CD4-positive, CD25-positive, alpha-beta regulatory T cell (primary cell): ENCODE results near the gene PIK3R6. TPM values are rescaled to one million over a fixed set of nuclear protein-coding genes. Genes with fewer than 3 reads are reported as not detected.

Experiments
- ATAC-seq, 2 donors: fragments of 150-1000 bp; cut with Tn5 transposase; one replicate each; pipeline ENCODE4 v1.10.0; 2021; ENCODE audit warnings: low read depth in 2 of 2, moderate number of reproducible peaks in 2 of 2, moderate library complexity in 1 of 2
- DNase-seq, 3 donors: peaks; one replicate each; pipeline versions ENCODE4 v3.0.0 to v3.0.0-alpha.2; 2012 to 2022; ENCODE audit warnings: mixed read lengths in 1 of 3
- H3K27ac ChIP-seq: one replicate; pipeline ENCODE4 v1.7.0; 2013; ENCODE audit warnings: mild to moderate bottlenecking, low read length; ENCODE audit not compliant: insufficient read depth, poor library complexity, severe bottlenecking
- H3K27me3 ChIP-seq: one replicate; pipeline ENCODE4 v1.7.0; 2013; ENCODE audit warnings: low read length; ENCODE audit not compliant: control insufficient read depth, insufficient read depth
- H3K36me3 ChIP-seq: one replicate; pipeline ENCODE4 v1.7.0; 2013; ENCODE audit warnings: mild to moderate bottlenecking, low read length, moderate library complexity; ENCODE audit not compliant: control insufficient read depth, insufficient read depth
- H3K4me1 ChIP-seq: 2 replicates; pipeline ENCODE4 v1.7.0; 2013; ENCODE audit warnings: mild to moderate bottlenecking, low read length; ENCODE audit not compliant: insufficient read depth, control insufficient read depth, poor library complexity, severe bottlenecking
- H3K4me3 ChIP-seq: one replicate; pipeline ENCODE4 v1.7.0; 2013; ENCODE audit warnings: low read depth, mild to moderate bottlenecking, low read length, moderate library complexity
- H3K9me3 ChIP-seq, 2 experiments: 1 replicate in 1 of 2; 2 replicates in 1 of 2; pipeline ENCODE4 v1.7.0; 2013; ENCODE audit warnings: low read length in 2 of 2, mild to moderate bottlenecking in 1 of 2, moderate library complexity in 1 of 2; ENCODE audit not compliant: control insufficient read depth in 2 of 2
- H3K27ac Mint-ChIP-seq, 3 donors: one replicate each; pipeline ENCODE4 v1.8.0; 2020 to 2022; ENCODE audit warnings: mild to moderate bottlenecking in 3 of 3, mixed read lengths in 3 of 3, moderate library complexity in 2 of 3
- H3K27me3 Mint-ChIP-seq: one replicate; pipeline ENCODE4 v1.8.0; 2022; ENCODE audit warnings: mild to moderate bottlenecking, mixed read lengths
- H3K36me3 Mint-ChIP-seq: one replicate; pipeline ENCODE4 v1.8.0; 2020; ENCODE audit warnings: mixed read lengths
- H3K4me1 Mint-ChIP-seq, 4 donors: one replicate each; pipeline ENCODE4 v1.8.0; 2020 to 2022; ENCODE audit warnings: mixed read lengths in 4 of 4, mild to moderate bottlenecking in 1 of 4
- H3K4me3 Mint-ChIP-seq, 4 donors: one replicate each; pipeline ENCODE4 v1.8.0; 2020 to 2022; ENCODE audit warnings: mild to moderate bottlenecking in 4 of 4, mixed read lengths in 4 of 4, moderate library complexity in 3 of 4
- H3K9me3 Mint-ChIP-seq, 7 donors: one replicate each; pipeline ENCODE4 v1.8.0; 2020 to 2022; ENCODE audit warnings: mixed read lengths in 7 of 7, mild to moderate bottlenecking in 3 of 7, moderate library complexity in 2 of 7
- polyA plus RNA-seq, 4 donors: library from polyadenylated mRNA; unstranded; fragments of 300-500 nt; fragmentation: Illumina TruSeq; gene quantifications; one replicate each; pipeline ENCODE4 v1.2.3, GENCODE V29; 2021
- total RNA-seq: library from RNA; stranded (reverse); gene quantifications from one replicate; pipeline ENCODE4 v1.2.3, GENCODE V29; 2022

PIK3R6 gene
- total and polyA plus RNA-seq, 5 donors from 2014 or later: 1.1 TPM; not detected in 4

- no peak for DNase-seq
- Histone ChIP-seq H3K4me3 (no peak overlapping the region), H3K4me1 (no peaks in the 10 kb centered on the region), H3K9me3 (no peaks in the 10 kb centered on the region), H3K36me3 (no peaks in the 10 kb centered on the region), H3K27me3 (no peaks in the 10 kb centered on the region), H3K27ac (no peak overlapping the region)
- ATAC-seq: no peak
- Mint-ChIP-seq H3K4me3 (no peak overlapping the region), H3K9me3 (no peaks in the 10 kb centered on the region), H3K27me3 (peaks cover 6% of the 10 kb centered on the region), H3K27ac (peak overlapping the region in 1 of 3 donors; percentile 76), H3K4me1 (peaks cover 0 to 5% (median 0%) of the 10 kb centered on the region in 4 donors), H3K36me3 (no peaks in the 10 kb centered on the region)
These were observed 18.0 kb downstream of the PIK3R6 start for GRCh38 chr17:8849311-8850041.

DNA sequence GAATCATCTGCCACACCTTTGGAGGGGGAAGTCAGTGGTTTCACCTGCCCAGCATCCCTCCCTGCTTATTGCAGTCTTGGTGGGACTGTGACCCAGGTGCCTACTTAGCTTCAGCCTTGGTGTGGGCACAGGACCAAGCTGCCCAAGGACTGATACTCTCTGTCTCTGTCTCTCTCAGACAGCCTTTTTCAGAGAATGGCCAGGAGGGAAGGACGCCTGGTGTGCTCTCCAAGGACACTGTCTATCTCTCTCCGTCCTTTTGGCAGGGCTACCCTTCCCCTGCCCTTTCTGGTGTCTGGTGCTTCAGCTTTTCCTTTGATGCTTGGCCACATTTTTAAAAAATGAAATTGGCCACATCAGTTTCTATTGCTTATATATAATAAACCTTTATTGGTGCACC, 19.6 kb downstream of the PIK3R6 start:
- H3K4me3 ChIP-seq: no peak overlapping the region
- Mint-ChIP-seq H3K27me3 (peaks cover 12% of the 10 kb centered on the region), H3K4me3 (no peak overlapping the region), H3K27ac (no peak overlapping the region), H3K9me3 (no peaks in the 10 kb centered on the region), H3K4me1 (peaks cover 0 to 5% (median 0%) of the 10 kb centered on the region in 4 donors), H3K36me3 (no peaks in the 10 kb centered on the region)
- H3K27me3 ChIP-seq: no peaks in the 10 kb centered on the region
- ATAC-seq (no peak), DNase-seq (no peak)
- no peak overlapping the region for H3K27ac ChIP-seq
- no peaks in the 10 kb centered on the region for H3K9me3 ChIP-seq
- H3K36me3 ChIP-seq: no peaks in the 10 kb centered on the region
- no peaks in the 10 kb centered on the region for H3K4me1 ChIP-seq

DNA sequence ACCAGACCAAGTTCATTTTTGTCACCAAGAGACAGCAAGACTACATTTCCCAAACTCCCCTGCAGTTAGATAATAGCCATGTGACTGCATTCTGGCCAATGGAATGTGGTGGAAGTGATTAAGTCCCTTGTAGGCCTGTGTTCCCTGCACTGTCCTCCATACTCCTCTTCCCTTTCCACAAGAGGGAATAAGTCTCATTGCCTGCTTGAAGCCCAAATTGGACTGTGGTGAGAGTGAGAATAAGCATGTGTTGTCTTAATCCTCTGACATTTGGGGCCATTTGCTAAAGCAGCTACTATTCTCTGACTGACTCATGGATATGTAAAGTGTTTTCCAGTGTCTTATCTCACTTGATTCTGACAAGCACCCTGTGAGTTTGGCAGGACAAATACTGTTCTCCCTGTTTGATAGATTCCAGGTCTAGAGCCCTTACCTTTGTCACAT, 20.7 kb downstream of the PIK3R6 start:
- no peaks in the 10 kb centered on the region for H3K36me3 ChIP-seq
- H3K4me1 Mint-ChIP-seq: peaks cover 0 to 2% (median 0%) of the 10 kb centered on the region in 4 donors
- no peak overlapping the region for H3K4me3 ChIP-seq
- H3K4me3 Mint-ChIP-seq: no peak overlapping the region
- no peak overlapping the region for H3K27ac Mint-ChIP-seq
- H3K27me3 Mint-ChIP-seq: peaks cover 12% of the 10 kb centered on the region
- DNase-seq (peak in 1 of 3 donors; percentile 28), ATAC-seq (no peak)
- H3K9me3 Mint-ChIP-seq: no peaks in the 10 kb centered on the region
- H3K36me3 Mint-ChIP-seq: no peaks in the 10 kb centered on the region
- H3K4me1 ChIP-seq: no peaks in the 10 kb centered on the region
- H3K27ac ChIP-seq: no peak overlapping the region
- H3K27me3 ChIP-seq: no peaks in the 10 kb centered on the region
- H3K9me3 ChIP-seq: no peaks in the 10 kb centered on the region

DNA sequence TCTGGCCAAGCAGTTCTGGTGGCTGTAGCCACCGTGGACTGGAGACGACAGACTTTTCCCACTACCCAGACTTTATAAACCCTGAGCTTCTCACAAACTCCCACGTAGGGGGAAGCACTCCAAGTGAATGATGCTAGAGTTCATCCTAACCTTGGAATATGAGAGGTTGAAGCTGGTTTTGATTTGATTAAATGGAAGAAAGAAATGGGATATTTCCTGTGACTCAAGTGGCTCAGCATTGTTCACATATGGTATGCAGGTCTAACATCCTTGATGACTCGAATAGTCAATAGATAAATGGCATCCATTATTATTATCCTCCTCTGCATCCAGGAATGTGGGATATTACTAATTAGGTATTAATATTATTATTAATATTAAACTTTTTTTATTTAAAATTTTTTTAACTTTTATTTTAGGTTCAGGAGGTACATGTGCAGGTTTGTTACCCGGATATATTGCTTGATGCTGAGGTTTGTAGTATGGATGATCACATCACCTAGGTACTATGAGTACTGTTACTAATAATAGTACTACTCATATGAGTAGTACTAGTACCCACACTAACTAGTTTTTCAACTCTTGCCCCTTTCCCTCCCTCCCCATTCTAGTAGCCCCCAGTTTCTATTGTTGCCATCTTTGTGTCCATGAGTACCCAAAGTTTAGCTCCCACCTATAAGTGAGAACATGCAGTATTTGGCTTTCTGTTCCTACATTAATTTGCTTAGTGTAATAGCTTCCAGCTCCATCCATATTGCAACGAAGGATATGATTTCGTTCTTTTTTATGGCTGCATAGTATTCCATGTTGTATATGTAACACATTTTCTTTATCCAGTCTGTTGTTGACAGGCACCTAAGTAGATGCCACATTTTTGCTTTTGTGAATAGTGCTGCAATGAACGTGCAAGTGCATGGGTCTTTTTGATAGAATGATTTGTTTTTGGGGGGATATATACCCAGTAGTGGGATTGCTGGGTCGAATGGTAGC, 22.9 kb downstream of the PIK3R6 start:
- no peak for DNase-seq
- Histone ChIP-seq H3K27ac (no peak overlapping the region), H3K27me3 (no peaks in the 10 kb centered on the region), H3K36me3 (no peaks in the 10 kb centered on the region), H3K4me1 (no peaks in the 10 kb centered on the region), H3K9me3 (no peaks in the 10 kb centered on the region), H3K4me3 (no peak overlapping the region)
- Mint-ChIP-seq H3K4me3 (no peak overlapping the region), H3K27ac (no peak overlapping the region), H3K27me3 (peaks cover 11% of the 10 kb centered on the region), H3K36me3 (no peaks in the 10 kb centered on the region), H3K9me3 (no peaks in the 10 kb centered on the region), H3K4me1 (no peaks in the 10 kb centered on the region)
- ATAC-seq: no peak

GRCh38 chr17:8843344-8843743, 24.1 kb downstream of the PIK3R6 start:
- Mint-ChIP-seq H3K27me3 (peaks cover 14% of the 10 kb centered on the region), H3K9me3 (no peaks in the 10 kb centered on the region), H3K36me3 (no peaks in the 10 kb centered on the region), H3K27ac (no peak overlapping the region), H3K4me3 (no peak overlapping the region), H3K4me1 (no peaks in the 10 kb centered on the region)
- DNase-seq: no peak
- Histone ChIP-seq H3K36me3 (no peaks in the 10 kb centered on the region), H3K27me3 (no peaks in the 10 kb centered on the region), H3K27ac (no peak overlapping the region), H3K4me3 (no peak overlapping the region), H3K4me1 (no peaks in the 10 kb centered on the region), H3K9me3 (no peaks in the 10 kb centered on the region)
- ATAC-seq: no peak

- Histone ChIP-seq H3K36me3 (no peaks in the 10 kb centered on the region), H3K4me3 (no peak overlapping the region), H3K9me3 (no peaks in the 10 kb centered on the region), H3K4me1 (no peaks in the 10 kb centered on the region), H3K27ac (no peak overlapping the region), H3K27me3 (no peaks in the 10 kb centered on the region)
- H3K4me3 Mint-ChIP-seq: no peak overlapping the region
- no peaks in the 10 kb centered on the region for H3K36me3 Mint-ChIP-seq
- DNase-seq (no peak), ATAC-seq (no peak)
- peak overlapping the region in 1 of 3 donors; percentile 17 for H3K27ac Mint-ChIP-seq
- peaks cover 14% of the 10 kb centered on the region for H3K27me3 Mint-ChIP-seq
- H3K9me3 Mint-ChIP-seq: no peaks in the 10 kb centered on the region
- H3K4me1 Mint-ChIP-seq: no peaks in the 10 kb centered on the region
These were observed 25.6 kb downstream of the PIK3R6 start for GRCh38 chr17:8841844-8842243.

- Histone ChIP-seq H3K9me3 (no peaks in the 10 kb centered on the region), H3K36me3 (no peaks in the 10 kb centered on the region), H3K4me3 (no peak overlapping the region), H3K4me1 (no peaks in the 10 kb centered on the region), H3K27me3 (no peaks in the 10 kb centered on the region), H3K27ac (no peak overlapping the region)
- ATAC-seq (no peak), DNase-seq (no peak)
- Mint-ChIP-seq H3K4me3 (no peak overlapping the region), H3K4me1 (no peaks in the 10 kb centered on the region), H3K27ac (no peak overlapping the region), H3K27me3 (peaks cover 17% of the 10 kb centered on the region), H3K9me3 (no peaks in the 10 kb centered on the region), H3K36me3 (no peaks in the 10 kb centered on the region)
These were observed 28.0 kb downstream of the PIK3R6 start for GRCh38 chr17:8839410-8839935.
